GM18505 (cell line): Measurements from ENCODE around the gene ABCG1.

Source experiments
- ATAC-seq: cut with Tn5 transposase; IDR thresholded peaks from one replicate; pipeline ENCODE4 v1.9.1; 2021; ENCODE audit not compliant: unreplicated experiment
- POLR2A ChIP-seq: IDR thresholded peaks from 4 replicates; pipeline ENCODE4 v1.6.1; 2011; ENCODE audit warnings: borderline replicate concordance; ENCODE audit not compliant: insufficient read depth, insufficient read length; ENCODE audit errors: extremely low read depth

The ABCG1 gene

GRCh38 chr21:42258885-42259407 is 40.0 kb downstream of the ABCG1 start:
- ATAC-seq = no peak
- no peak for TF ChIP-seq POLR2A

GRCh38 chr21:42260121-42260520 is 41.2 kb downstream of the ABCG1 start:
- no peak for ATAC-seq
- no peak for TF ChIP-seq POLR2A

- no peak for ATAC-seq
- no peak for TF ChIP-seq POLR2A
Observed at GRCh38 chr21:42261829-42262200, 42.9 kb downstream of the ABCG1 start.

GRCh38 chr21:42262831-42263231 is 43.9 kb downstream of the ABCG1 start:
- ATAC-seq = no peak
- TF ChIP-seq POLR2A = no peak

GRCh38 chr21:42263591-42264131 is 44.7 kb downstream of the ABCG1 start:
- ATAC-seq = no peak
- TF ChIP-seq POLR2A = no peak

DNA sequence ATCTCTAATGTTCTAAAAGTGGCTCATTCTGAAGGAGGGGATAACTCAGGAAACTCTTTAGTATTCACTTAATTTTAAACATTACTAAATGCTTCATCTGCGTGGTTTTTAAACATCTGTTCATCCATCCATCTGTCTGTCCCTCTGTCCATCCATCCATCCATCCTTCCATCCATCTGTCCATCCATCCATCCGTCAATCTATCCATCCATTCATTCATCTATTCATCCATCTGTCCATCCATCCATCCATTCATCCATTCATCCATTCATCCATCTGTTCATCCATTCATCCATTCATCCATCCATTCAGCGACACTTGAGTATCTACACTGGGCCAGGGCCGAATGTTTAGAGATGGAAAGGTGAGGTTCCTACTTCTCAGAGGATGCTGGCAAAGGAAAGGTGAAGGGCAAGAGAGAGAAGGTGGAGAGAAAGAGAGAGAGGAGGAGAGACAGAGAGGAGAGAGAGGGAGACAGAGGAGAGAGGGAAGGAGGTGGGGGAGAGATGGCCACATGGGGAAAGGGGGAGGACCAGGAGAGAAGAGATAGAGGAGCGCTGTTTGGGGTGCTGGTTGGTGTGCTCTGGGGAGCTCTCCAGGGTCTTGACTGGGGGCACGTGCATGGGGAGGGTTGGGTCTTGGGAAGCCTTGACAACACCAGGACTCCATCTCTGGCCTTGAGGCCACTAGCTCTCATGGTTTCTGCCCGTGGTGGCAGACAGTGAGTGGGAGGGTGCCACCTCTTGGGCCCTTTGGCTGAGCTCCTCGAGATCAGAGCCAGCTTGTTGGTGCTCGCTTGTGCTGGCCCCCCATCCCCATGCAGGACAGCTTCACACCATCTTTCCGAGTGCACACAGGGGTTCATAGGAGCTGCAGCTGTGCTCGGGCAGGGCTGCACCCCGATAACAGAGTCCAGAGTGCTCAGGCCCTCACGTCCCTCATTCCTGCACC is 45.6 kb downstream of the ABCG1 start:
- no peak for TF ChIP-seq POLR2A
- no peak for ATAC-seq

DNA sequence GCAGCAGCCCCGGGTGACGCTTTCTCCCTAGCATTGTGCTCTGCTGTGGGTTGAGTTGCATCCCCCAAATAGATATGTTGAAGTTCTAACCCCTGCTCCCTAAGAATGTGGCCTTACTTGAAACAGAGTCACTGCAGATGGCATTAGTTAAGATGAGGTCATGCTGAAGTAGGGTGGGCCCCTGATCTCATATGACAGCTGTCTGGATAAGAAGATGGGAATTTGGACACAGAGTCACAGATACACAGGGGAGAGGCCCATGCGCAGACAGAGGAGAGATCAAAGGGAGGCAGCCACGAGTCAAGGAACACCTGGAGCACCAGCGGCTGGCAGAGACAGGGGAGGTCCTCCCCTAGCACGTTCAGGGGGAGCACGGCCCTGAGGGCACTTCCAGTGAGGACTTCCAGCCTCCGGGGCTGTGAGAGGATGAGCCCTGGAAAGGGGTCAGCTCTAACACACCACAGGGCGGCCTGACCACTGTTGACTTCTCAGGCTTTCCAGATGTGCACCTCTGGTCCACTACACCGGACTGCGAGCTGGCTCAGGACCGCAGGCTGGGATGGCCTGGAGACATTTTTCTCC is 46.4 kb downstream of the ABCG1 start:
- ATAC-seq = no peak
- TF ChIP-seq POLR2A = no peak

GRCh38 chr21:42266971-42267556 is 48.1 kb downstream of the ABCG1 start:
- TF ChIP-seq POLR2A = no peak
- no peak for ATAC-seq

DNA sequence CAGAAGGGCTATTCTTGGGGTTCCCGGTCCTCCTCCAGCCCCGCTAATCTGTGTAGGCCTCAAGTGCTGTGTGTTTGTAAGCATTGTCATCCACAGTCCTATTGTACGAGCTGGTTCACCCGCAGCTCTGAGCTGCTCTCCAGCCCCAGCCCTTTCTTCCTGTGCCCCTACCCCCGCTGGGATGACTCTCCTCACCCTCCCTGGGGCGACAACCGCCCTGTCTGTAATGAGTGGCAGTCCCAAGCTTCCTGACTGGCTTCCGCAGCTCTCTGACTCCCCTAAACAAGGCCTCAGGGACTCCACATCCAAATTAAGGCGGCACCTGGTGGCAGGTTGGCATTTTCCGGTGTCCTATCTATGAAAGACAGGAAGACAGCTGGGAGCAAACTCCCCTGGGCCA is 50.4 kb downstream of the ABCG1 start:
- no peak for ATAC-seq
- no peak for TF ChIP-seq POLR2A

DNA sequence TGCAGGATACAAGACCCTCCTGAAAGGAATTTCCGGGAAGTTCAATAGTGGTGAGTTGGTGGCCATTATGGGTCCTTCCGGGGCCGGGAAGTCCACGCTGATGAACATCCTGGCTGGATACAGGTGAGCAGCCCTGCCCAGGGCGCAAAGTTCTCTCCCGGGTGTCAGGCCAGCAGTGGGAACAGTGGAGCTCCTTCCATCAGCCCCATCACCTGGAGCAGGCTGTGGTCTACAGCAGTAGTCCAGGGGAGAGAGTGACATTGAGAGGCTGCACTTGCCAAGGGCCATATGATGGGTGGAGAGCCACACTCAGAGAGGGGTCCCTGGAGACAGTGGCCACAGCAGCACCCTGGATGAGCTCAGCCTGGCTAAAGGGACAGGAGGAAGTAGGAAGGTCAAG is 52.1 kb downstream of the ABCG1 start:
- no peak for TF ChIP-seq POLR2A

GRCh38 chr21:42272109-42272962 is 53.4 kb downstream of the ABCG1 start:
- no peak for TF ChIP-seq POLR2A
- ATAC-seq = no peak

More for the DNA sequence above, 52.1 kb downstream of the ABCG1 start:
- ATAC-seq = no peak

DNA sequence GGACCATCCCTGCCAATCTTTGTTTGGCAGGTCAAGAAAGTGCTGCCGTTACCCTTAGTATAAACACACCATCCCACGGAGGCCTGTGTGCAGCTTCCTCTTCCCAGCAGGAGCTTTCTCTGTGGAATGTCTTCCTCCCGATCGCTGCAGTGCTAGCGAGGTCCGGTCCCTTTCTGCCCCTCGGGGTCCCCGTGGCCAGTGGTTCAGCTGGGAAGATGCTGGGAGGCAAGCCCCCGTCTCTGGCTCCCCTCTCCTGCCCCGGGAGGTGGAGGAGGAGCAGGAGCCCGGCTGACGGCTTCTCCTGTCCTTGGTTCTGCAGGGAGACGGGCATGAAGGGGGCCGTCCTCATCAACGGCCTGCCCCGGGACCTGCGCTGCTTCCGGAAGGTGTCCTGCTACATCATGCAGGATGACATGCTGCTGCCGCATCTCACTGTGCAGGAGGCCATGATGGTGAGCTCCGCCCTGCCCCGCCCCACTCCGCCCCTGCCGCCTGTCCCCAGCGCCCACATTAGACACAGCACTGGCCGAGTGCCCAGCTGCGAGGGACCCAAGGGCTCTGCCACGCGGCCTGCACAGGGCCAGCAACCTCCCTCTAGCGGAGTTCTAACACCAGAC is 54.2 kb downstream of the ABCG1 start:
- no peak for ATAC-seq
- TF ChIP-seq POLR2A = no peak
